ENCODE results near the gene KLHL1. TPM values are rescaled to one million over a fixed set of nuclear protein-coding genes. Genes with fewer than 3 reads are reported as not detected.

KLHL1 gene
- total and polyA plus RNA-seq, 9 of the 15 experiments (the other 6 are each of a cell fraction or from before 2014, with no cell fraction given), result not detected

GRCh38 chr13:69866555-69866954, 241.7 kb downstream of the KLHL1 start:
- Histone ChIP-seq H3K9me3 (replicated peaks; ENCODE audit: control insufficient read depth, insufficient read depth, low read depth, low read length) (no peaks in the 10 kb centered on the region), H3K4me2 (ENCODE audit: insufficient read depth, low read length) (no peak overlapping the region), H3K9me1 (ENCODE audit: control insufficient read depth, insufficient read depth, low read length) (no peaks in the 10 kb centered on the region), H3K27ac (ENCODE audit: extremely low read depth, low read depth, low read length) (no peak overlapping the region), H3K79me2 (ENCODE audit: control insufficient read depth, insufficient read depth, low read length) (no peaks in the 10 kb centered on the region), H4K20me1 (replicated peaks; ENCODE audit: control insufficient read depth, insufficient read depth, low read length) (no peaks in the 10 kb centered on the region), H2AFZ (ENCODE audit: low read depth, low read length) (no peak overlapping the region), H3K4me3 (no peak overlapping the region), H3K27me3 (ENCODE audit: control insufficient read depth in 2 of 2, insufficient read depth in 2 of 2, low read length in 2 of 2) (no peaks in the 10 kb centered on the region), H3K9ac (ENCODE audit: insufficient read depth in 1 of 2, low read depth in 2 of 2, low read length in 2 of 2) (no peak overlapping the region), H3K4me1 (replicated peaks in 1 of 2; ENCODE audit: control insufficient read depth in 2 of 2, insufficient read depth in 2 of 2, low read length in 2 of 2) (no peaks in the 10 kb centered on the region), H3K36me3 (ENCODE audit: control insufficient read depth, insufficient read depth, low read length) (no peaks in the 10 kb centered on the region)
- ATAC-seq, result no peak
- BruUV-seq (replicated peaks), result no TSS peak
- POLR2A ChIA-PET, result no interaction called here
- no peak for DNase-seq (ENCODE audit: extremely low read depth in 1 of 4, low spot score in 3 of 4)
- 8% methylated on average over 4 of the region's 4 CpGs for WGBS (ENCODE audit: insufficient coverage, low coverage, missing lambda C conversion rate)
- in situ Hi-C loops (cut with MboI), result loop anchor here (25.0 kb wide), 1 partner anchor 329 kb away; no protein-coding TSS in a partner anchor
- CTCF ChIA-PET (ENCODE audit: low intra/inter-chr PET ratio), result no interaction called here
- intact Hi-C loops (cut with micrococcal nuclease), result no loop called here
- no peak for FAIRE-seq
- TF ChIP-seq ETV6 (IDR thresholded peaks at IDR 0.05; ENCODE audit: borderline replicate concordance in 1 of 2, low read depth in 2 of 2, low read length in 1 of 2) (no peak), ETV6 (CRISPR knock-in tag; IDR thresholded peaks at IDR 0.05; ENCODE audit: borderline replicate concordance) (no peak), MLX (CRISPR knock-in tag; conservative IDR thresholded peaks at IDR 0.05) (no peak), NFYB (IDR thresholded peaks at IDR 0.05; ENCODE audit: extremely low read depth, insufficient read length) (no peak)
- TF ChIP-seq, protein P1, sequence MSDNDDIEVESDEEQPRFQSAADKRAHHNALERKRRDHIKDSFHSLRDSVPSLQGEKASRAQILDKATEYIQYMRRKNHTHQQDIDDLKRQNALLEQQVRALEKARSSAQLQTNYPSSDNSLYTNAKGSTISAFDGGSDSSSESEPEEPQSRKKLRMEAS (CRISPR knock-in tag; IDR thresholded peaks at IDR 0.05), result no peak
